Measurements from ENCODE around the gene CERS6.

The CERS6 gene

GRCh38 chr2:168433527-168433926 is 22.5 kb upstream of the CERS6 start:
- H3K4me2 ChIP-seq (ENCODE audit: low read length) = no peak overlapping the region
- H3K4me3 ChIP-seq (ENCODE audit: low read depth, low read length) = no peak overlapping the region
- no peaks in the 10 kb centered on the region for H3K9me3 ChIP-seq (ENCODE audit: control insufficient read depth, low read length)
- H3K4me1 ChIP-seq = peaks cover 3% of the 10 kb centered on the region
- H2AFZ ChIP-seq = no peak overlapping the region
- H3K9ac ChIP-seq = no peak overlapping the region
- TF ChIP-seq CTCF (IDR thresholded peaks at IDR 0.05) = no peak
- no peaks in the 10 kb centered on the region for H3K27me3 ChIP-seq (ENCODE audit: control insufficient read depth, insufficient read depth, low read length)
- H3K36me3 ChIP-seq (ENCODE audit: control insufficient read depth, insufficient read depth, low read length) = no peaks in the 10 kb centered on the region
- H3K27ac ChIP-seq = no peak overlapping the region
- no peaks in the 10 kb centered on the region for H3K79me2 ChIP-seq

DNA sequence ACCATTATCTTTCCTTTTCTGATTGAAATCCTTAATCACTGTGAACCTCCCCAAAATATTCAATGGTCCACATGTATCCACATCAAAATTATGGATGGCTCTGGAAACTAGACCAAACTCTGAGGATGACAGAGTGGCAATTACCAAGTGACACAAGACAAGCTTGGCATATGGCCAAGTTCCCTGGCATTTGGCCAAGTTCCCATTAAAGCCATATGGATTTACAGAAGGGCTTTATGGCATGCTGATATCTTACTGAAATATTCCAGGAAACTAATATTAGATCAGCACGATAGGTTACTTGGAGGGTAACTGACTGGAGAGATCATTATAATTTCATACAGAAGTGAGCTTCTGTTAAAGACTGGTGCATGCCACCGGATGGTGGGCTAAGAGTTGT is 21.9 kb upstream of the CERS6 start:
- Histone ChIP-seq H3K9ac (no peak overlapping the region), H3K79me2 (no peaks in the 10 kb centered on the region), H3K9me3 (ENCODE audit: control insufficient read depth, low read length) (no peaks in the 10 kb centered on the region), H2AFZ (no peak overlapping the region), H3K4me2 (ENCODE audit: low read length) (no peak overlapping the region), H3K4me1 (peaks cover 3% of the 10 kb centered on the region), H3K4me3 (ENCODE audit: low read depth, low read length) (no peak overlapping the region), H3K36me3 (ENCODE audit: control insufficient read depth, insufficient read depth, low read length) (no peaks in the 10 kb centered on the region), H3K27me3 (ENCODE audit: control insufficient read depth, insufficient read depth, low read length) (no peaks in the 10 kb centered on the region), H3K27ac (no peak overlapping the region)
- no peak for TF ChIP-seq CTCF (IDR thresholded peaks at IDR 0.05)

DNA sequence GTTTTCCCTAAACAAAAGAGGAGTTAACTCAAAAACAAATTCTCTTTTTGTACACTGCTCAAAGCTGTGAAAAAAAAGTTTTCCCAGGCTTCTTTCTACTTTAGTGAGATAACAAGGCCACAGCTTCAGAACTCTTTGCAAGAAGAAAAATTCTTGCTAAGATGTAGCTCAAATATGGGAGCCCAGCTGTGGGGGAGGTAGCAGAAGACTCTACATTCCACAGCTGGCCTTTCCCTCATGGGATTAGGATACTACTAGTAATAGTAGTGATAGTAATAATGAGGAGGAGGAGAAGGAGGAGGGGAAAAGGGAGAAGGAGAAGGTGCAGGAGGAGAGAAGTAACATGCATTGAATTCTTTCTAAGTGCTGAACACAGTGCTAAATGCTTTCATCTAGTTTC is 19.2 kb upstream of the CERS6 start:
- Histone ChIP-seq H3K27ac (no peak overlapping the region), H3K4me2 (ENCODE audit: low read length) (no peak overlapping the region), H3K36me3 (ENCODE audit: control insufficient read depth, insufficient read depth, low read length) (no peaks in the 10 kb centered on the region), H3K4me3 (ENCODE audit: low read depth, low read length) (no peak overlapping the region), H2AFZ (no peak overlapping the region), H3K9me3 (ENCODE audit: control insufficient read depth, low read length) (no peaks in the 10 kb centered on the region), H3K79me2 (no peaks in the 10 kb centered on the region), H3K27me3 (ENCODE audit: control insufficient read depth, insufficient read depth, low read length) (no peaks in the 10 kb centered on the region), H3K9ac (no peak overlapping the region), H3K4me1 (no peaks in the 10 kb centered on the region)
- TF ChIP-seq CTCF (IDR thresholded peaks at IDR 0.05) = no peak

DNA sequence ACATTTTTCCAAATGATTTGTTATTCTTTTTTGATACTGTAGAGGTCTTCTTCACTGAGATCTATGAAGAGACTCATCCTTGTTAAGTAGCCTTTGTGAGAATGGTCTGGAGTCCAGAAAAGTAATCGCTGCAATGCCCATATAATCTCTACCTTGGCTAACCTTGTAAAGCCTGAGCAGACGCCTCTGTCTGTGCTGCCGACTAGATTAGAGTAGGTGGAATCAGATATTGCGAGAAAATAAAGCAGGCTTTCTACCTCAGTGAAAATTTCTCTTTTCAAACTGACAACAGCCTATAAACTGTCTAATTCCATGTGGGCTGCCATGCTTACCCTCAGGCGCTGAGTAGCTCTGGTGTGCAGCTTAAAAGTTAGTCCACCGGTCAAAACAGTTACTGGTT is 17.5 kb upstream of the CERS6 start:
- TF ChIP-seq CTCF (IDR thresholded peaks at IDR 0.05) = no peak
- Histone ChIP-seq H3K27me3 (ENCODE audit: control insufficient read depth, insufficient read depth, low read length) (no peaks in the 10 kb centered on the region), H3K36me3 (ENCODE audit: control insufficient read depth, insufficient read depth, low read length) (no peaks in the 10 kb centered on the region), H3K9me3 (ENCODE audit: control insufficient read depth, low read length) (no peaks in the 10 kb centered on the region), H3K4me3 (ENCODE audit: low read depth, low read length) (no peak overlapping the region), H3K4me2 (ENCODE audit: low read length) (no peak overlapping the region), H3K27ac (no peak overlapping the region), H3K79me2 (no peaks in the 10 kb centered on the region), H3K9ac (no peak overlapping the region), H3K4me1 (no peaks in the 10 kb centered on the region), H2AFZ (no peak overlapping the region)

DNA sequence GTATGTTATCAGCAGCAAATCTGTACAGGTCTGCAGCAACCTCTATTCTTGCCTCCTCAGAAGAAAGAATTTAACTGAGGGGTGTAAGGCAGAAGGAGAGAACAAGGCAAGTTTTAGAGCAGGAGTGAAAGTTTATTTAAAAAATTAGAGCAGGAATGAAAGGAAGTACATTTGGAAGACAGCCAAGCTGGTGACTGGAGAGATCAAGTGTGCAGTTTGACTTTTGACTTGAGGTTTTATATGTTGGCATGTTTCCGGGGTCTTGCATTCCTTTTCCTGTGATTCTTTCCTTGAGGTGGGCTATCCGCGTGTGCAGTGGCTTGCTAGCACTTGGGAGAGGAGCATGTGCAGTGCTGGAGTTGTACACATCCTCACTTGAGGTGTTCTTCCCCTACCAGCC is 16.5 kb upstream of the CERS6 start:
- Histone ChIP-seq H3K36me3 (ENCODE audit: control insufficient read depth, insufficient read depth, low read length) (no peaks in the 10 kb centered on the region), H3K9ac (no peak overlapping the region), H3K4me1 (no peaks in the 10 kb centered on the region), H3K27me3 (ENCODE audit: control insufficient read depth, insufficient read depth, low read length) (no peaks in the 10 kb centered on the region), H2AFZ (no peak overlapping the region), H3K4me3 (ENCODE audit: low read depth, low read length) (no peak overlapping the region), H3K79me2 (no peaks in the 10 kb centered on the region), H3K27ac (no peak overlapping the region), H3K4me2 (ENCODE audit: low read length) (no peak overlapping the region), H3K9me3 (ENCODE audit: control insufficient read depth, low read length) (no peaks in the 10 kb centered on the region)
- TF ChIP-seq CTCF (IDR thresholded peaks at IDR 0.05) = no peak

All from parathyroid adenoma (tissue), 2 donors.